HG03135 (cell line): ENCODE measurements around the gene ZFR2.
"Not testable (repeated sequence)": the region's sequence is repeated elsewhere in the genome, so short reads cannot be mapped to it uniquely, and the experiment has no call there.

Source experiments
- ATAC-seq: cut with Tn5 transposase; IDR thresholded peaks from one replicate; pipeline ENCODE4 v1.9.1; 2021; ENCODE audit warnings: mild to moderate bottlenecking, moderate library complexity; ENCODE audit not compliant: unreplicated experiment

ZFR2 gene

GRCh38 chr19:3817761-3818160, 51.1 kb downstream of the ZFR2 start:
- ATAC-seq, result no peak

GRCh38 chr19:3816566-3817218, 52.1 kb downstream of the ZFR2 start:
- no peak for ATAC-seq

DNA sequence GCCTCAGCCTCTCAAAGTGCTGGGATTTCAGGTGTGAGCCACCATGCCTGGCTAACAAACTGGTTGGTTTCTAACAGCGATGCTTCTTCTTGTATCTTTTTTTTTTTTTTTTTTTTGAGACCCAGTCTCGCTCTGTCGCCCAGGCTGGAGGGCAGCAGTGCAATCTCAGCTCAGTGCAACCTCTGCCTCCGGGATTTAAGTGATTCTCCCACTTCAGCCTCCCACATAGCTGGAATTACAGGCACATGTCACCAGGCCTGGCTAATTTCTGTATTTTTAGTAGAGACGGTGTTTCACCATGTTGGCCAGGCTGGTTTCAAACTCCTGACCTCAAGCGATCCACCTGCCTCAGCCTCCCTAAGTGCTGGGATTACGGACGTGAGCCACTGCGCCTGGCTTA, 52.7 kb downstream of the ZFR2 start:
- ATAC-seq, result not testable (repeated sequence)

DNA sequence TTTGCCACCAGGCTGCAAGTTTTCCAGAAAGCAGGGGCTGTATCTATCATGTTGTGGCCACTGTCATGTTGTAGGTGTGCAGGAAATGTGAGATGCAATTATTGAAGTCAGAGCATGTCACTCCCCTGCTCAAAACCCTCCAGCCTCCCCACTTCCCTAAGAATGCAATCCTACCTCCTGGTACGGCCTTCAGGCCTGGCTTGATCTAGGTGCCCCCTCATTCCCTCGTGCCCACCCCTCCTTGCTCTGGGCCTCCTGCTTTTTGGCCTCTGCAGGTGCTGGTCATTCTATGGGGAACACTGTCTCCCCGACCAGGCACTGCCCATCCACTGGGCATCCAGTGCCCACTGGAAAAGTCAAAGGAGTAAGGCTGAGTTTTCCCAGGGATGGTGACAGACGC, 54.2 kb downstream of the ZFR2 start:
- ATAC-seq, result no peak

GRCh38 chr19:3813473-3814392, 55.1 kb downstream of the ZFR2 start:
- no peak for ATAC-seq

DNA sequence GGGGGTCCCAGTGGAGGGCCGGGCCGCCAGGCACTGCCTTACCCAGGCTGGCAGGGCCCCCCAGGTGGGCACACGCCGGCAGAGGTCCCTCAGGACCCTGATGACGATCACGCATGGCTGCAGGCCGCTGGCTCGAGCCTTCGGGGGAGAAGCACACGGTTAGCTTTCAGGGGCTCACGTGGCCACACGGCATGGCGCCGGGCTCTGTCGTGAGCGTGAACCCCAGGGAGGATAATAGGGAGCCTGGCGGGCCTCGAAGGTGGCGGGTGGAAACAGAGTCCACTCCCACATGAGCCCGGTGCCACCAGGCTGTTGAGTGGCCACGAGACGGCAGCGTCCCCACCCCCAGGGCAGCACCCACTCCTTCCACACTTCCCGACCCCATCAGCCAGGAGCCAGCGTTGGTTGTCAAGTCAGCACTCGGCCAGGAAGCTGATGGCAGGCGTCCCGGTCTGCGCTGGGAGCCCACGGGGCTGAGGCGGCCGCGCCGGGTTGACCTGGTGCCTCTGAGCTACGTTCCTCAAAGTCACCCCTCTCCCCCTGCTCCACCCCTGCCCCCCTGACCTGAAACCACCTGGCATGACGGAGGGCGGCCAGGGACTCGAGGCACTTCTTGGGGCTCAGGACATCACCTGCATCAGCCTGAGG, 58.0 kb downstream of the ZFR2 start:
- no peak for ATAC-seq

DNA sequence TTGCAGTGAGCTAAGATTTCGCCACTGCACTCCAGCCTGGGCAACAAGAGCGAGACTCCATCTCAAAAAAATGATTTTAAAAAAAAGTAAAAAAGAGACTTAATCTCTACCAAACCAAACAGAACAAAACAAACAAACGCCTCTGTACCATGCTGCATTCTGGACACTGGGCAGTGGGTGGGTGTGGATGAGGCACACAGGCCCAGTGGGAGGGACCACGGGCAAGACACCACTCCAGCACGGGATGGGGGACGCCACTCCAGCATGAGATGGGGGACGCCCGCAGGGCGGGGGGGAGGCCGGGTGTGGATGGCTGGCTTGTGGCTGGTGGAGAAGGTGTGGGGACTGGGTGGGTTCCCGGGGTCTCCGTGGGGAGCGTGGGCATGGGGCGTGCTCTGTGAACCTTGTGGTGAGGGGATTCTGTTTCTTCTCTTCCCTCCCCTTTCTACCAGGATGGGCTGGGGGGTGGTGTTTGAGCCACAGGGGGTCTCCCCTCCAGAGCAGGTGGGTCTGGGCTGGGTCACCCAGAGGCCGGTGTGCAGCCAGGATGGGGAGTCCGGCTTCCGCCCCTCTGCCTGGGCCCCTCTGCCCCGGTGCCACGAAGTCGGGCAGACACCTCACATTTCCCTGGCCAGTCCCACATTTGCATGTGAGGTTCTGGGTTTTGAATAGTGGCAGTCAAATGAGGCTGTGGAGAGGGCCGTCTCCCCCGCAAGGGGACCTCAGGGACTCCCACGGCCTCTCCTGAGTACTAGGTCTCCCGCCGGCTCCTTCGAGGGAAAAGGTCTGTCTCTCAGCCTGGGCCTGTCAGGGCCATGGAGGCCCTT, 58.7 kb downstream of the ZFR2 start:
- ATAC-seq, result no peak

- ATAC-seq, result no peak
These were observed 60.3 kb downstream of the ZFR2 start for GRCh38 chr19:3808420-3809143.

DNA sequence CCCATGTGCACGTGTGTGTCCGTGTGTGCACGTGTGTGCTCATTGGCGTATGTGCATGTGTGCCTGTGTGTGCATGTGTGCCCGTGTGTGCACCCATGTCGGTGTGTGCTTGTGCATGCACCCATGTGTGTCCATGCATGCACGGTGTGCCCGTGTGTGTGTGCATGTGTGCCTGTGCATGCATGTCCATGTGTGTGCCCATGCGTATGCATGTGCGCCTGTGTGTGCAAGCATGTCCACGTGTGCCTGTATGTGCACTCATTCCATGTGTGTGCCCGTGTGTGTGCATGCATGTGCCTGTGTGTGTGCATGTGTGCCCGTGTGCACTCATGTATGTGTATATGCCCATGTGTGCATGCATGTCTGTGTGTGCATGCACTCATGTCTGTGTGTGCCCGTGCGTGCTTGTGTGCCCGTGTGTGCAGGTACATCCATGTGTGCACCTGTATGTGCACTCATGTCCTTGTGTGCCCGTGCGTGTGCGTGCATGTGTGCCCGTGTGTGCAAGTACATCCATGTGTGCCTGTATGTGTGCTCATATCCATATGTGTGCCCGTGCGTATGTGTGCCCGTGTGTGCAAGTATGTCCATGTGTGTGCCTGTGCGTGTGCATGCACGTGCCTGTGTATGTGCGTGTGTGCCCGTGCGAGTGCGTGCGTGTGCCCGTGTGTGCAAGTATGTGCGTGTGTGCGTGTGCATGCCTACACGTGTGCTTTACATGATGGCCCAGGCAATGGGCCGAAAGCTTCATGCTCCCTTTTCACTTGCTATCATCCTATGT, 61.1 kb downstream of the ZFR2 start:
- no peak for ATAC-seq

GRCh38 chr19:3807131-3807480, 61.7 kb downstream of the ZFR2 start:
- no peak for ATAC-seq

DNA sequence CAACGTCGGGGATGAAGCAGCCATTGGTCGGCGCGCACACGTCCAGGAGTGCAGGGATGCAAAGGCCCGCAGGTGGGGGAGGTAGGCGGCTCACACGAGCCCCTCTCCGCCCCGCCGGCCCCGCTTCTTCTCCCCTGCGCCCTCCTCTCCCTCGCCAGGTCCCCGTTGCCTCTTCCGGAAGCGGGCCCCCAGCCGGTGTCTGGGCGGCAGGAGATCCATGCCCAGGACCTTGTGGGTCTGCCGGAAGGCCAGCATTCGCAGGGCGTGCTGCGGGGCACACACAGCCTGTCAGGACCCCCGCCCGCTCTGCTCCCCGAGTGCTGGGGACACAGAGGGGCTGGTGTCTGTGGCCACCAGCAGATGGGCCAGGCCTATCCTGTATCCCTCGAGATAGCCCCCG, 63.0 kb downstream of the ZFR2 start:
- no peak for ATAC-seq

DNA sequence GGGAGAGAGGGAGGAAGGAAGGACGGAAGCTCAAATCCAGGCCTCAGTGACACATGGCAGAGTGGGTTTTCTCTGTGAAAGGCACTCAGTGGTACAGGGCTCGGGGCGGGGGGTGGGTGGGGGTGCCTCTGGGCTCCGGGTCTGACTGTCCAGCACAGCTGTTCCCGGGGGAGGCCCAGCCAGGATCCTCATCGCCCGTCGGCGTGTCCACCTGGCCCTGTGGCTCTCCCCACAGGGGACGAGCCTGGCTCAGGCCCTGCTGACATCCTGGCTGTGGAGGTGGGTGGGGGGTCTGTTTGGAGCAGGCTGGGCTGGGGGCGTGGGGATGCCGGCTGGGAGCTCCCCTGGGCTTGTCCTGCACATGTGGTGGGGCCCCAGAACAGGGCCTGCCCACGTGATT, 64.4 kb downstream of the ZFR2 start:
- ATAC-seq, result no peak

- ATAC-seq, result no peak
These were observed 64.9 kb downstream of the ZFR2 start for GRCh38 chr19:3803986-3804385.

GRCh38 chr19:3803114-3803888, 65.5 kb downstream of the ZFR2 start:
- ATAC-seq, result no peak

GRCh38 chr19:3801412-3802096, 67.3 kb downstream of the ZFR2 start:
- ATAC-seq, result no peak

- ATAC-seq, result no peak
These were observed 67.8 kb downstream of the ZFR2 start for GRCh38 chr19:3800996-3801395.

DNA sequence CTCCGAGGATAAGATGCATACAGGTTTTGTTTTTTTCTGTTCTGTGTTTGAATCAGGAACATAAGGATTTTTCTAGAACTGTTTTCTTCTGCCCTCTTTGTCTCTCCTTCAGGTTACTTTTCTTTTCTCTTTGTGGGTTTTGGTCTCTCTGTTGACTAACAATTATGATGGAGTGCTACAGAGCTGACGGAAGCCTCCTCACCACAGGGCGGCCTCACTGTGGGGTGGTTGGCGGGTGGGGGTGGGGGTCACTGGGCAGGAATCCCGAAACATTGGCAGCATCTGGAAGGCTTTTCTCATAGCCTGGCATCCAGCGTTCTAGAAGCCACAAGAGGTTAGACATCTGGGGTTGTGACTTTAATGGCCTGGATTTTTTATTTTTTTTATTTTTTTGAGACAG, 70.7 kb downstream of the ZFR2 start:
- no peak for ATAC-seq

- no peak for ATAC-seq
These were observed 72.5 kb downstream of the ZFR2 start for GRCh38 chr19:3796358-3796757.
